Cerebellar nuclear complex (tissue), 1 donor: Measurements from ENCODE around the gene ADAR.
"Not testable (repeated sequence)": the region's sequence is repeated elsewhere in the genome, so short reads cannot be mapped to it uniquely, and the experiment has no call there.

Experiments used
- DNase-seq, 2 experiments: peaks; one replicate each; lab custom pipeline; 2025; lab: John Stamatoyannopoulos, UW

Gene ADAR, protein sequence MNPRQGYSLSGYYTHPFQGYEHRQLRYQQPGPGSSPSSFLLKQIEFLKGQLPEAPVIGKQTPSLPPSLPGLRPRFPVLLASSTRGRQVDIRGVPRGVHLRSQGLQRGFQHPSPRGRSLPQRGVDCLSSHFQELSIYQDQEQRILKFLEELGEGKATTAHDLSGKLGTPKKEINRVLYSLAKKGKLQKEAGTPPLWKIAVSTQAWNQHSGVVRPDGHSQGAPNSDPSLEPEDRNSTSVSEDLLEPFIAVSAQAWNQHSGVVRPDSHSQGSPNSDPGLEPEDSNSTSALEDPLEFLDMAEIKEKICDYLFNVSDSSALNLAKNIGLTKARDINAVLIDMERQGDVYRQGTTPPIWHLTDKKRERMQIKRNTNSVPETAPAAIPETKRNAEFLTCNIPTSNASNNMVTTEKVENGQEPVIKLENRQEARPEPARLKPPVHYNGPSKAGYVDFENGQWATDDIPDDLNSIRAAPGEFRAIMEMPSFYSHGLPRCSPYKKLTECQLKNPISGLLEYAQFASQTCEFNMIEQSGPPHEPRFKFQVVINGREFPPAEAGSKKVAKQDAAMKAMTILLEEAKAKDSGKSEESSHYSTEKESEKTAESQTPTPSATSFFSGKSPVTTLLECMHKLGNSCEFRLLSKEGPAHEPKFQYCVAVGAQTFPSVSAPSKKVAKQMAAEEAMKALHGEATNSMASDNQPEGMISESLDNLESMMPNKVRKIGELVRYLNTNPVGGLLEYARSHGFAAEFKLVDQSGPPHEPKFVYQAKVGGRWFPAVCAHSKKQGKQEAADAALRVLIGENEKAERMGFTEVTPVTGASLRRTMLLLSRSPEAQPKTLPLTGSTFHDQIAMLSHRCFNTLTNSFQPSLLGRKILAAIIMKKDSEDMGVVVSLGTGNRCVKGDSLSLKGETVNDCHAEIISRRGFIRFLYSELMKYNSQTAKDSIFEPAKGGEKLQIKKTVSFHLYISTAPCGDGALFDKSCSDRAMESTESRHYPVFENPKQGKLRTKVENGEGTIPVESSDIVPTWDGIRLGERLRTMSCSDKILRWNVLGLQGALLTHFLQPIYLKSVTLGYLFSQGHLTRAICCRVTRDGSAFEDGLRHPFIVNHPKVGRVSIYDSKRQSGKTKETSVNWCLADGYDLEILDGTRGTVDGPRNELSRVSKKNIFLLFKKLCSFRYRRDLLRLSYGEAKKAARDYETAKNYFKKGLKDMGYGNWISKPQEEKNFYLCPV

DNA sequence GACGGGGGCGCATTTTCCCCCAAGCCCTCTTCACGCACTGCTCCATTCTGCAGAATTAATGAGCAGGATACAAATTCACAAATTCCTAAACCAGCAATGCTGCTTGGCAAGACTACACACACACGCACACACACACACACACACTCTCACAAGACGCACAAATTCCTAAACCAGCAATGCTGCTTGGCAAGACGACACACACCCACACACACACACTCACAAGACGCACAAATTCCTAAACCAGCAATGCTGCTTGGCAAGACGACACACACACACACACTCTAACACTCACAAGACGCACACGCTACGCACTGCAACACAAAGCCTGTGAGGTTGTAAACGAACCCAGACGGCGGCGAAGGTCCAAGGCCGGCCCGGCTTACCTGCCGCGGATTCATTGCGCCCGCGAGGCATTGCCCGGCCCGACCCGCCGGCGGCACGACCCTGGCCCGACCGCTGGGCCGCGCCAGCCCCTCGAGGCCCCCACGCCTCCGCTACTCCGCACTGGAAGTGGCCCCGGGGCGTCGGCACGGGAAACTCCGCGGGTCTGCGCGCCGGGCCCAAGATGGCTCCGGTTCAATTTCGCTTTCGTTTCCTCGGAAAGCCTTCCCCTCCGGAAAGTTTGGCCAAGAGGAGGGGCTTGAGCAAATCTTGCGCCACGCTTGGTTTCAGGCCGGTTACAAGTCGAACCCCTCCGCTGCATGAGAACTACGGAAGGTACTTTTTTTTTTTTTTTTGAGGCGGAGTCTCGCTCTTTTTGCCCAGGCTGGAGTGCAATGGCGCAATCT, at the start of gene ADAR:
TSS of gene ADAR (minus strand) at position 578 of the 788 bp plus-strand sequence. CDS start at position 398, 180 bp downstream.
- DNase-seq, result no peak

DNA sequence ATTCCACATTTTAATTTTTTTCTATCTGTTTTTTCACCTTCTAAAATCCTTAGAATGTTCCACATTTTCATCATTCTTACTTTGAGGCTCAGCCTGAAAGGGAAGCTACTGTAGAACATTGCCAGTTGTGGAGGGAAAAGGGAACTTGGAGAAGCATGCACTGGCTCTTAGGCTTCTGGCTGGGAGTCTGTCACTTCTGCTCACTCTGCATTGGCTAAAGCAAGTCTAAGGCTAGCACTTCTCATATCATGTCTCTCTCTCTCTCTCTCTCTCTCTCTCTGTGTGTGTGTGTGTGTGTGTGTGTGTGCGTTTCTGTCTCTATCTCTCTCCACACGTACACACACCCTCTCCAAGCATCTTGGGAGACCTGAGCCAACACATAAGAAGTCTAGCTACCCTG, 49.6 kb upstream of the ADAR start:
- no peak for DNase-seq

DNA sequence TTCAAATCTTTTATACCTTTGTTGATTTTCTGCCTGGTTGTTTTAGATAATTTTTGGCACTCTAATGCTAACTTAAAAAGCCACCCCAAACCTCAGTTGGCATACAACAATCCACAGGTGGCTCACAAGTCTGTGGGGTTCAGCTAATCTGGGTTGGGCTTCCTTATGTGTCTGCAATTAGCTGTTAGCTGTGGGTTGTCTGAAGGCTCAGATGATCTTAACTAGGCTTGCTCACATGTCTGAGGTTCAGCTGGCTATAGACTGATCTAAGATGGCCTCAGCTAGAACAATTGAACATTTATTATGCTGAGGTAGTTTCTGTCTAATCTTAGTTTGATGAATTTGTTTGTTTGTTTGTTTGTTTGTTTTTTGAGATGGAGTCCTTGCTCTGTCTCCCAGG, 44.9 kb upstream of the ADAR start:
- no peak for DNase-seq

DNA sequence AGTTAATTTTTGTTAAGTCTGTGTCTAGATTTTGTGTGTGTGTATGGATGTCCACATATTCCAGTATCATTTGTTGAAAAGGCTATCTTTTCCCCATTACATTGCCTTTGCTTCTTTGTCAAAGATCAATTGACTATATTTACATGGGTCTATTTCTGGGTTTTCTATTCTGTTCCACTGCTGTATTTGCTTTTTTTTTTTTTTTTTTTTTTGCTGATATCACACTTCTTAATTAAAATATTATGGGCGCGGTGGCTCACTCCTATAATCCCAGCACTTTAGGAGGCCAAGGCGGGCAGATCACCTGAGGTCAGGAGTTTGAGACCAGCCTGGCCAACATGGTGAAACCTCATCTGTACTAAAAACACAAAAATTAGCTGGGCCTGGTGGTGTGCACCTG, 36.7 kb upstream of the ADAR start:
- DNase-seq, result not testable (repeated sequence)

DNA sequence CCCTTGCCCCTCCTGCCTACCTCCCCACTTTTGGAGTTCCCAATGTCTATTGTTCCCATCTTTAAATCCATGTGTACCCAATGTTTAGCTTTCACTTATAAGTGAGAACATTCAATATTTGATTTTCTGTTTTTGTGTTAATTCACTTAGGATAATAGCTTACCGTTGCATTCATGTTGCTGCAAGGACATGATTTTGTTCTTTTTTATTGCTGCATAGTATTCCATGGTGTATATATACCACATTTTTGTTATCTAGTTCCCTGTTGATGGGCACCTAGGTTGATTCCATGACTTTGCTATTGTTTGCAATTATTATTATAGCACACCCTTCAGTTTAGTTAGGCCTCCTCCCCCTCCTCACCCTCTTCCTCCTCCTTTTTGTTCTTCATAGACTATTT, 33.5 kb upstream of the ADAR start:
- no peak for DNase-seq

DNA sequence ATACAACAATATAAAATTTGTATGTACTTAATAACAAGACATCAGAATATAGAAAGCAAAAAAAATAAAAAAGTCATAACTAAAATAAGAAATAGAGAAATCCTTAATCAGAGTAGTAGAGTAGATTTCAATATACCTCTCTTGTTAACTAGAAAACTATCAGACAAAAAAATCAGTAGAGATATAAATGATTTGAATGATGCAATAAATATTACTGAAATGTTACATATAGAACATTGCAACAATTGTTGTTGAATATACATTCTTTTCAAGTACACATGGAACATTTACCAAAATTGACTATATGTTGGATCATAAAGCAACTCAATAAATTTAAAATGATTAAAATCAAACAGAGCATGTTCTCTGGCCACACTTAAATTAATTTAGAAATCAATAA, 31.9 kb upstream of the ADAR start:
- no peak for DNase-seq

DNA sequence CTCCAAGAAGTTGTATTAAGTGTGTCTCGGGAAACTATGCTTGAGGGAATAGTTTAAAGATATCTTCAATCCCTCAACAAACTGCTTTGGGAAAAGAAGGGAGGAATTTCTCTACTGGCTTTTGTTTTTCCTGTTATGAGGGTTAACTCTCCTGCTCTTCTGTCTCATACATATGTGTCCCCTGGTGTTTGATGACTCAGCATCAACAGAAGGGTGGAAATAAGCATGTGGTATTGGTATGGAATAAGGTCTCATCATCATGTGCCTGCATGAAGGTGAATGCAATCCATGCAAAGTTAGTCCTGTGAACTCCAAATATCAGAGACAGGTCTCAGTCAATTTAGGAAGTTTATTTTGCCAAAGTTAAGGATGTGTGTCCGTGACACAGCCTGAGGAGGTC, 27.2 kb upstream of the ADAR start:
- no peak for DNase-seq

DNA sequence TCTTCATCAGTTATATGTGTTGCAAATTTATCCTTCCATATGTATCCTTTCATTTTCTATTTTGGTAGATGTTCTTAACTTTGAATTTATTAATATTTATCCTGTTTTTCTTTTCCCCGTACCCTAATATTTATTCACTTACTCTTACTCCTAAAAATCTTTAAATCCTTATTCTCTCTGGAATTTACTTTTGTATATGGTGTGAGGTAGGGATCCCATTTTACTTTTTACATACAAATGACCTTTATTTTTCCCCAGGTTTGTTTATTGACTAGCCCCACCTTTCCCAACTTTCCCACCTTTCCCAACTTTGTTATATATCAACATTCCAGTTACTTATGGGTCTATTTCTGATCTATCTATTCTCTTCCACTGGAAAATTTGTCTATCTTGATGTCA, 21.7 kb upstream of the ADAR start:
- no peak for DNase-seq

DNA sequence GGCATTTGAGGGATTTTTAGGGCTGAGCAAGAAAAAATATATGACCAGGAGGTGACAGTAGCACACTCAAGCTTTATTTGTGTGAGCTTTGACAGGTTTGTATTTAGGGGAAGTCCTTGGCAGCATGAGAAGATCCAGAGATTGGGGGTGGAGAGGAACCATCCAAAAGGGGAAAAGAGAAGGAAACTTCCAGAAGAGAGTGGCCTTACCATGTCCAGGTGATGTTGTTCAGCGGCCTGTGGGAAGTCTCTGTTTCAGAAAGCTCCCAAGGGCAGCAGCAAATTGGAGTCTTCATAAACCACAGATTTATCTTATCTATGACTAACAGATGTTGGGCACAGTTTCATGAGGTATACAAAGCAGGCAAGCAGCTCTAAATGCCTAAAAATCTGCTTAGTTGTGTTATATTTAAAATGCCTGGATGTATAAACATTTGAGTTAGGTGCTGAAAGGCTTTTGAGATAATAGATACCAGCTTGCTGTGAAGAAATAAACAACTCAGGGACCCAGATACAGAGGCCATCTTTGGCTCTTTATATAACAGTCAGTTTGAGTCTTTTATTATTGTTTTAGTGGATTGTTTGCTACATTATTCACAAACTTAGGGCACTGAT, 21.2 kb upstream of the ADAR start:
- no peak for DNase-seq

DNA sequence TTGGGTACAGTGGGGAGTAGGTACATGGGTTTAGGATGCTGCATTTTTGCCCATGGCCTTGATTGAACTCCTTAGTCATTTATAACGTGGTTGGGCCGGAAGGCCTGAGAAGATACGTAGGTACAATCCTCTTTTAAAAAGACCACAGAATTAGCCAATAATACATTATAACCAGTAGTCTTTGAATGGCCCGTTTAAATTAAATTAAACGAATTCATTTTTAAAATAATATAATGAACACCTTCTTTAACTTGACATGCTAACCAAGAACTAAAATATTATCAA, 20.1 kb upstream of the ADAR start:
- DNase-seq, result no peak

DNA sequence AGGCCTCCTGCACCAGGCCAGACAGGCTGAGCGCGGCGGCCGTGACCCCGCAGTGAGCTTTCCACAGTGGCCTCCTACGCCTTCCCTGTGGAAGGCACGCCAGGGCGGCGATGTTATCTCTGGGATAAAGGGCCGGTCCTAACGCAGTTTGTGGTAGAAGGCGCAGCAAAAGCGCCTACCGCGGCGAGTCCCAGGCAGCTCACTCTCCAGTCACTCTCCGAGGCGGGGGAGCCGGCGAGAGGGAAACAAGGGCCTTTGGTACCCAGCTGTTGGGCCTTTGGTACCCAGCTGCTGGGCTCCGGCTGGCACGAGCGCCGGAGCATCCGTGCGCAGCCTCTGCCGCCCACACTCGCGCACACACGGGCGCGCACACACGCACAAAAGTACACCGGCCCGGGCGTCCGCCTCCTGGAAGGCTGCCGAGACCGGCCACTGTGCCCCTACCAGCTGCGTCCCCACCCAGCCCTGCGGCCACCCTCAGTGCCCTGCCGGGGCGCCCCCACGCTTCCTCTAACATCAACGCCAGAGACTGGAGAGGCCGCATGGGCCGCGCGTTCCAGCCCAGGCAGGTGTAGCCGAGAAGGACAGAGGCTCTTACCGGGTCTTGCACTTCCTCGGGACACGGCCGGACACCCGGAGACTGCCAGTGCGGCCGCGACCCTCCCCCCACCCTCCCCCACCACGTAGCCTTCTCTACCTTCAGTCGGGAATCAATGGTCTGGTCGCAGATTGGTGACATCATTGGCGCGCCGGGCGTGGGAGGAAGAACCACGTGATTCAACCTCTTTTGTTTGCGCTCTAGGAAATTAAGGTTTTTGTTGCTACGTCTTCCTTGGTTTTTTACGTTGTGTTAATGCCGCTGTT, 19.5 kb upstream of the ADAR start:
- DNase-seq, result peak in 1 of 2 experiments; percentile 36

DNA sequence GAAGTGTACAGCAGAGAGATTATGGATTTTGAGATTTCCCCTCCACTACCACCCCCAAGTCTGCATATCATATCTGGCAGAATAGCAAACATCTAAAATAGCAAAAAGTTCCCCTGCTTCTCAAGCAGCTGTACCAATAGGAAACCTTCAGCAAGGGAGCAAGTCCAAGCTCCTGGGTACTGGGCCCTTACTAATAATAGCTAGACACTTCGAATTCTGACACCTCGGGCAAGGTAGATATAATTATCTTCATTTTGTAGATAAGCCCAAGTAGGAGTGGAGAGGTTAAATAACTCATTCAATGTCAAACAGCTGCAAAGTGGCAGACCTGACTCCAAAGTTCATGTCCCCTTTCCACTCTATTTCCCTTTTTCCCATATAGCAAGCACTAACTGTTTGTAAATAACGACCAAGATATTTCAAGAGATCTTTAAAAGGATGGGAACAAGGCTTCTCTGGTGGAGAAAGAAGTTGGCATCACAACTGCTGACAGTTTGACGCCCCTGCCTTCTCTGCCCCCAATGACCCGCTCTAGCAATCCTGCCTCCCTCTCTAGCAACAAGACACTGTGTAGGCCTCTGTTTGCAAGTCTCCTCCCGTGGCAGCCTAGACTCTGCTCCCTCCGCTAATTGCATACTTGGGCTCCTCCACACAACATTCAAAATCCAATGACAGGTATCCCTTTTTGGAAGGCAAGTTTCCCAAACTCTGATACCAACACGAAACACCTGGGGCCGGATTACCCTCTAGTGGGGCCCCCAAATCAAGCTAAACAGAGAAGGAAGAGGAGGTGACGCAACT, 18.7 kb upstream of the ADAR start:
- no peak for DNase-seq

DNA sequence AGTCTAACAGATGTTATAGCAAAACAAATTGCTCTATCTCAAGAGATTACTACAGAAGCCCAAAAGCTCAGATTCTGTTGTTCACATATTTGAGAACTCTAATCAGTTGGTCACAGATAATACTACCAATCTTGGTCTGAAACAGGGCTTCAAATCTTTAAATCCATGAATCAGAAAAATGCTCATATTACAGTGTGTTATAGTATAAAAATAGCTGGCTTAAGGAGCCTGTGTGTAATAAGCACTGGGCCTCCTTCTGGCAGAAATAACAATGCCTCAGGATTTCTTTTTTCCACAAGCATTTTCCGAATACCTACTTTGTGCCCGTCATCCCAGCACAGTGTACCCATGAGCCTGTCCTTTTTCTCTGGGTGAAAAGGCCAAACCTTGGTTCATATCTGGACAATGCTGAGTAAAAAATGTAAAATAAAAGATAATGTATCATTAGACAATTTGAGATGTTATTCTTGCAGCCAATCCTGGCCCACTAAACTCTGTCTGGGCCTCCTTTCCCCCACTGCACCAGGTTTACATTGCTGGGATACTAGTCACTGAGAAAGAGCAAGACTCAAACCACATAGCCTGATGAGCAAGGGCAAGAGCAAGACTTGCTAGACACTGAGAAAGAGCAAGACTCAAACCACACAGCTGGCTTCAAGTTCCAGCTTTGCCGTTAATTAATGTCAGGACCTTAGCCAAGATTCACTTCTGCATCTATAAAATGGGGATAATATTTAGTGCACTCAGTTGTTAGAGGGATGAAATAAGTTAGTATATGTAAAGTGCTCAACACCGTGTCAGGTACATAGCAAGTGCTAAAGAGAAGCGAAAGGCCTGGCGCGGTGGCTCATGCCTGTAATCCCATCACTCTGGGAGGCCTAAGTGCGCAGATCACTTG, 17.0 kb upstream of the ADAR start:
- no peak for DNase-seq

DNA sequence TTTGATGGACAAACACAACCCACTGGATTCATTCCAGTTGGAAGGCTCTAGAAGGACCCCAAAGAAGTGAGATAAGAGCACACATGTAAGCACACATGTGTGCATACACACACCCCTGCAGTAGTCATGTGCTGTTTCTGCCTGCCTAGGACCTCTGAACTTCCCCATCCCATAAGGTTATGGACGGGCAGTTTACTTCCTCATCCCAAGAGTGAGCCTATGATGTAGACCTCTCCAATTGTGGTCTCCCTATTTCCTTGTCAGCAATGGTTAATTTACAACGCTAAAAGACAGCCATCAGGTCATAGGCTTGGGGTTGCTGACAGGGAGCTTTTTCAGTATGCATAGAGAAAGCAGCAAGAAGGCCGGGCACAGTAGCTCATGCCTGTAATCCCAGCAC, 15.4 kb upstream of the ADAR start:
- DNase-seq, result no peak

DNA sequence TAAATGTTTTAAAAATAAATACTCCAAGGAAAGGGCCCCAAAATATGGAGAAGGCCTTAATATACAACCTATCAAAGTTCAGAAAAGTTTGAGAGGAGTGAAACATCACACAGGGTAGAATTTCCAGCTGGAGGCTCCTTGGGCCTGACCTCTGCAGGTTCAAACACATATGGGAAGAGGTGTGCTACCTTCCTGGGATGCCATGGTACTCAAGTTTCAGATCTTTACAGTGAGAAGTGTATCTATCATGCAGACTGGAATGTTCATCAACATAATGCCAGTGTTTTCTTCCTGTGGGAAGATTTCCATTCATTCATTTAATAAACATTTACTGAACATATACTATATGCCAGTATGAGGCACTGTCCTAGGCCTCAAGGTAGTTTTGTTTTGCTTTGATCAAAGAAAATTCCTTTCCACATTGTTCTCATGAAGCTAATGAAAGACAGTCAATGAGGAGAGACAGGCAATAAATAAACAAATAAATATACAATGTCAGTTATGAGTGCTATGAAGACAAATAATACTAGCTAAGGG, 14.6 kb upstream of the ADAR start:
- DNase-seq, result no peak

DNA sequence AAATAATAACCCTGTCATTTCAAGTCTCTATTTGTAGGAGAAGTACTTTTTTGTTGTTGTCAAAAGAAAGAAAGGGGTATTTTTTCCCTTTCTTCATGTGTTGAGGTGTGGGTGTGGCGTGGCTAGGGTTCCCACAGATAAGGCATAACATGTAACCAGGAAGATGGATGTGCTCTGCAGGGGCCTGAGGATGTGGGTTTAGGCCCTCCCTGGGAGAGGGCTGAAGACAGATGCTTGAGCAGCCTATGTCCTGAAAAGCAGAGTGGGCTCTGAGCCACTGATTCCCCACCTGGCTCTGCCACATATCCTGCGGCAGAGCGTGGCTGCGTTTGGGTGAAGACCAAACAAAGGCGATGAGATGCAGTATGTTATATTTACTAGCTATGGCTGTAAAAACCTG, 13.9 kb upstream of the ADAR start:
- DNase-seq, result no peak

DNA sequence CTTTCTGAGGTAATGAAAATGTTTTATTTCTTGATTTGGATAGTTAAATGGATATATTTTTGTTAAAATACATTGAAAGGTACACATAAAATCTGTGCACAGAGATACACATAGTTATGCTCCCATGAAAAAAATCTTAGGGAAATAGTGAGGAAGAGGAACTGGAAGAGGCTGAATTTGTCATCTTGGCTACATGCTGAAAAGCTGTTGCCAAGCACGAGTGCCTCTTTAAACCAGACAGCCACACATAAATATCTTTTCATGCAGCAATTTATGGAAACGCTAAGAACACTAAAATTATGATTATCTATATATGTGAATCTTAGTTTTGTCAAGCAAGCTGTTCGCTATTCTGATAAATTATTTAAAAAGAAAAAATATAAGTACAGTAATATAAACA, 12.8 kb upstream of the ADAR start:
- DNase-seq, result no peak
